Amniotic epithelial cell (primary cell): ENCODE measurements around the gene NPC1.
A peak's percentile ranks its signal among the peaks of the same experiment; 100 is the strongest.

Experiments used
- DNase-seq: peaks from one replicate; pipeline ENCODE4 v3.0.0-alpha.2; 2010; ENCODE audit warnings: low read depth

Gene NPC1

DNA sequence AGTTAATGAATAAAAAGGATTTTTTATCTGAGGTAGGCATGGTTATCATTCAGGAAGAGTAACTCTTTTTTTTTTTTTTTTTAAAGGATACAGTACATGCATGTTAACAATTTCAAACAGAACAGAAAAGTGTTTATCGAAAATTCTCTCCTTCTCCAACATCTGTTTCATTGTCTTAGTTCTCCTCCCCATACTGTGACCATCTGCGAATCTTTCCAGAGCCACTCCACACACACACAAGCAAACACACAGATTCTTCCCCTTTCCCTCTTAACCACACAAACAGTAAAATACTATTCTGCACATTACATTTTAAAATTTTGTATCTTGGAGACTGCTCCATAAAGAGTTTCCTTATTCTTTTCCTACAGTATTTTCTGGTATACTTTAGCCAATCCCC, 38.0 kb downstream of the NPC1 start:
- no peak for DNase-seq

DNA sequence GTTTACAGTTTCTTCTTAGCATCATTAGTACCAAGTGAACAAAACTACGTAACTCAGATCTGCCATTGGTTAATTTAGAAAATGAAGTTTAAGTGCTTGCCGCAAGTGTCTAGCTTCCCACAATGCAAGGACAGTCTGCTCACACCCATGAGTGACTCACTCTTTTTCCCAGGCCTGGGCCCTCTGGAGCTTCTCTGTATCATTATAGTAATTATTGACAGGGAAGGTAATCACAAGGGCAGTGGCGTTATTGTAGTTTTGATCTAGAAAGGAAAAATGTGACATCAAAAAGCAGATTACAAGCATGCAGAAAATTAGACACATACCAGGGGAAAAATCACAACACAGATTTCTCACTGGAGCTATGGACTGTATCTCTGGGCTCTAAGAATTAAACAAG, 38.5 kb downstream of the NPC1 start:
- no peak for DNase-seq

DNA sequence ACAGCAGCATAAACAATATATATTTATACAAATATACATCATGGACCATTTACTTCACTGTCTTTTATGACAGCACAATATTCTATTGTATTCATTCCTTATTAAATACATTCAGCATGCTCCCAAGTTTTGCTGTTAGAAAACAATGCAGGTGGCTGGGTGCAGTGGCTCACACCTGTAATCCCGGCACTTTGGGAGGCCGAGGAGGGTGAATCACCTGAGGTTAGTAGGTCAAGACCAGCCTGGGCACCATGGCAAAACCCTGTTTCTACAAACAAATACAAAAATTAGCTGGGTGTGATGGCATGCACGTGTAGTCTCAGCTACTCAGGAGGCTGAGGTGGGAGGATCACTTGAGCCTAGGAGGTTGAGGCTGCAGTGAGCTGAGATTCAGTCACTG, 39.0 kb downstream of the NPC1 start:
- no peak for DNase-seq

DNA sequence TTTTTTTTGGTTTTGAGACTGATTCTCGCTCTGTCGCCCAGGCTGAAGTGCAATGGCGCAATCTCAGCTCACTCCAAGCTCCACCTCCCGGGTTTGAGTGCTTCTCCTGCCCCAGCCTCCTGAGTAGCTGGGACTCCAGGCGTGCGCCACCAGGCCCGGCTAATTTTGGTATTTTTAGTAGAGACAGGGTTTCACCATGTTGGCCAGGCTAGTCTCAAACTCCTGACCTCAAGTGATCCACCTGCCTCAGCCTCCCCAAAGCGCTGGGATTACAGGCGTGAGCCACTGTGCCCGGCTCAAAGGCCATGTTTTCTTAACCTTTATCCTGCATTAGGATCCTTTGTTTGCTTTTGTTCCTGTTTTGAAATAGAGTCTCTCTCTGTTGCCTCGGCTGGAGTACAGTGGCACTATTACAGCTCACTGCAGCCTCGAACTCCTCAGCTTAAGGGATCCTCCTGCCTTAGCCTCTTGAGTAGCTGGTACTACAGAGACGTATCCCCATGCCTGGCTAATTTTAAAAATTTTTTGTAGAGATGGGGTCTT, 41.0 kb downstream of the NPC1 start:
- no peak for DNase-seq

DNA sequence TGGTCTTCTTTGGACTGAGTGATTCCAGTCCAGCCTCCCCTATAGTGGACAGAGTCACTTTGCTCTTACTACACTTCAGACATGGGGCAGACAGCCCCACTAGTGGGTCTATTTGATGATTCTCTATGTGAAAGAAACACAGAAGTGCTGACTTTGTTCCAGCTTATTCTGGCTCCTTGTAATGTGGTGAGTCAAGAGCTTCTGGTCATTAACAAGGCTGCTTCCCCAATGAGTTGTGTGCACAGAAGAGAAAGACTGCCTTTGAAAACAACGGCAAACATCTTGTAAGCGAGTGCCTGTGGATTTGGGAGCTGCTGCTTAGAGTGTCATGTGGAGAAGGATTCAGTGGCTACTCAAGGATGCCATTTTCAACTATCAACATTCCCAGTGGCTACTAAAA, 43.8 kb downstream of the NPC1 start:
- peak; percentile 81 for DNase-seq

DNA sequence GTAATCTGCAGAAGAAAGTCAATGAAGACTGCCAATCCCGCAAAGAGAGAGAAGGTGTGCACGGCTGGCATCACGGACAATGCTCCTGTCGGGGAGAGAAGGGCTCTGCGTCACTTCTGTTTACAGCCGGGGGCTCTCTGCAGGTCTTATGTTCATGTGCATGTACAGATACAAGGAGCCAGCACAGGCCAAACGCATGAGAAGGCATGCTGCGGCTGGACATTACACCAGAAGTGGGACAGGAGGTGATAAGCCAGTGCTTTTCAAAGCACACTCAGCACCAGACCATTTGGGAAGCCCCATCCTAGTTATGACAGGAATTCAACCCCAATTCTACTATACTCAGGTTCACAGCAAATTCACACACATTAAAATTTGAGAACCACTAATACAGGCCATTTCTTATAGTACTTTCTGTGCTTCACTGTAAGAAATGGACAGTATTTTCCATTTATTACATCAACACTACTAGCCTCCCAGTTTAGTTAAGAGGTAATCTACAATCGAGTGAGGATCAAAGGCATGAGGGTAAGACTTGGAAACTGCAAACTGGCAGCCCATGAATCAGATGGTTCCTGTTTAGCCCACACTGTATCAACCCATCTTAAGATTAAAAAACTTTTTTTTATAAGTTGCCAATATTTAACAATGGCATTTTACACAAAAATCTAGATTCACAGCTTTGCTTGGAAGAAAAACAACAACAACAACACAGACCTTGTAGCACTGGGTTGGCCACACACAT, 44.8 kb downstream of the NPC1 start:
- DNase-seq, result peak; percentile 90

DNA sequence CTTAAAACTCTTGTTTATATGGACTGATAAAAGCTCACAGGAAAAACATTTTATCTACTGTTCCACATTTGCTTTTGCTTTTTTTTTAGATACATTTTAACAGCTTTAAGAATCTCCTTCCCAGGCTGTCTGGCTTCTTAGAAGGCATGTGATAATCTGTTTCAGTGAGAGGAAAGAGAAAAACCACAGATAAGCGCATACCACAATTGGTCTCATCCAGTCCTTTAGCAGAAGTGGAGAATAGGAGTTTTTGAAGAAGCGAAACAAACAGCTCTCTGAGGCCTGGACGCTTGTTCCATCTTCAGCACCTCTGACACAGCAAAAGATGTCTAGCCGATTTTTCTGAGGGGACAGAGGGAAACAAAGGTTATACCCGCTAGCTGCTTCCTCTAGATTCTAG, 45.4 kb downstream of the NPC1 start:
- peak; percentile 98 for DNase-seq

DNA sequence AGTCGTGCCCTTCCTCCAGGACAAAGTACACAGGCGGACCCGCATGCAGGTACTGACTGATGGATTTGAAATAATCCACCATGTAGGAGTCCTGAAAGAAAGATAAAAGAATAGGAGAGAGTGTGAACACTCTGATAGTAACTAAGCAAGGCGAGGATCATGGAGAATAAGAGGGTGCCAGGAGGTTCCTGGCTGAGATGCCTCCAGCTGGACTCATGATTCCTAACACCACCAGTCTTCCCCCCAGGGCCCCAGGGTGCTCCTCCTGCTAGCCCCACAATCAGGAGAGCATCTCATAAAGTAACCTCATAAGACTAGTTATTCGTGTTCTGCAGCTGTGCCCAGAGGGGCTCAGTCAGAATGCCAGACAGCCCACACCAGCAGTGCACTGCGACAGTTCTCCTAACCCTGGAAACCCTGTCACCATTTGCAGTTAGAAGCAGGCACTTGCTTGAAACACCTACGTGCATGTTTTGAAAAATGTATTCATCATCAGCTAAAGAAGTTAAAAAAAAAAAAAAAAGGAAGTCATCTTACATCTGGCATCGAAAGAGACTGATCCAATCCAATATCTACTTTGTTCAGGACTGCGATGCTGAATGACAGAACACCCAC, 46.3 kb downstream of the NPC1 start:
- peak; percentile 40 for DNase-seq

DNA sequence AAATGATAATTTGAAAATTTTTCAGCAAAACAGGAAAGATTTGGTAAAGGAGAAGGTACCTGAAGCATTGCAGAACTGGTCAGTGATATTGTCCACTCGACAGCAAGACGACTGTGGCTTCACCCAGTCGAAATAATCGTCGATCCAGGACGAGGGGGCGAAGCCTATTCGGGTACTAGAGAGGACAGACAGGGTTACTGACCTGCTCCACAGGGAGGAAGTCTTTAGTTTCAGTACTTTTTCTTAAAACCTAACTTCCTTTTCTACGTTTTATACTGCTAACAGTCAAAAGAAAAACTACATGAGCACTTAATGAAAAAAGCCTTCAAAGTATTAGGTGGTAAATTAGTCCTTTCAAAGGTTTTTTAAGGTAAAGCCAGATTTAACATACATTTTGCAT, 47.0 kb downstream of the NPC1 start:
- DNase-seq, result no peak

DNA sequence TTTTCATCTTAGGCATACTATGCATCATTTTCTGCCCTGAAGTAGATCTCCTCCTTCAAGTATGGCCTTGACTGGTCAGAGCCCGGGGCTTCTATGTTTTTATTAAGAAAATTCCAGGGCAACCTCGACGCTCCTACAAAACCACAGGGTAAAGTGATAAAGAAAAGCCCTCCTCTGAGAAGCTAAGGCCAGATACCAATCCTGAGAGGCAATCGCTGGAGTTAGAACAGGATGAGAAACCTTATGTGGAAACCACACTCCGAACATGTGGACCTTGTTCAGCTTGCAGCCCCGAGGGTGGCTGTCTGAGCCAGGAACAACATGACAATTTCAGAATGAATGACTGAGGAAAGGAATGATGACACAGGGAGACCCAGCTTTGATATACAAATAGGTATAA, 47.4 kb downstream of the NPC1 start:
- peak; percentile 98 for DNase-seq

DNA sequence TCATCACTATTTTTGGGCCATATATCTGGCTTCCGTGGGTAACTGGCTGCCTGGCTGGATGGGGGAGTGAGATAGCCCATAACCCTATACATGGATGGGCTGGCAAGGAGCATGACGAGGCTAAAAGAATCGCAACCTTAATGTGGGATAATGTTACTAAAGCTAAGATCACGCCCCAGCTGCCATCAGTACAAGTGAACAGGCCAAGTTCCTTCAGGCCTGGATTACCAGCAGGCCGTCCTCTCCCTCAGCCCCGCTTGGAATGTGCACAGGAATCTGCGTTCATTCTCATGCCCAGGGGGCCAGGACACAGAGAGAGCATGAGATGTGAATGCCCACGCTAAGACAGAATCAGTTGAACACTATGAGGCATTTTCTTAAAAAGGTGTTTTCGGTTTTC, 48.3 kb downstream of the NPC1 start:
- DNase-seq, result peak; percentile 88

DNA sequence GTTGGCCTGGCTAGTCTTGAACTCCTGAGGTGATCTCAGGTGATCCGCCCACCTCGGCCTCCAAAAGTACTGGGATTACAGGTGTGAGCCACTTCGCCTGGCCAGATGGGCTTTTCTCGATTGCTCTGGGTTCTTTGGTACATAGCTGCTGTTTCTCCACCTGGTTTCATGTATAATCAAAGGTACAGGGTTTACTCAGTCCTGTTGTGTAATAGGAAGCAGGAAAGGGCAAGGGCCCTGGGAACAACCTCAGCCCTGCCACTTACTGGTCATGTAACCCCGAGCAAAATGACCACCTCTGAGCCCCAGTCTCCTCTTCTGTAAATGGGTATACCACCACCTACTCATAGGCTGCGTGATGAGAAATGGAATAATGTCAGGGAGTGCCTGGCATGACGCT, 49.0 kb downstream of the NPC1 start:
- DNase-seq, result peak; percentile 41

DNA sequence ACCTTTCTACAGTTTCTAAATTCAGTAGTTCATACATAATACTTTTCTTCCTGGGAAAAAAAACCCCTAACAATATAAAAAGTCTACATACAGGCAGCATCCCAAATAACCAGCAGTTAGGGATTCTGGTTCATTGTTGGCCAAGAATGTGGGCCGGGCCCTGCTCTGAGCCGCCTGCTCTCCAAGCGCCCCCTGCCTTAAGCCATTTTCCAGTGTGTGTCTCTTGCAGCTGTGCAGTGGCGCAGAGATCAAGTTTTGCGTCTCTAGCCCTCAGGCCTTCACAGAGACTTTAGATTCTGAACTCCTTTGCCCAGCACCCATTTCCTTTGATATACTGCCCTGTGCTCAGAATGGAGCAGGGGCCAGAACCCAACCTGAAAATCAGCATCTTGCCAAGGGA, 50.1 kb downstream of the NPC1 start:
- no peak for DNase-seq

DNA sequence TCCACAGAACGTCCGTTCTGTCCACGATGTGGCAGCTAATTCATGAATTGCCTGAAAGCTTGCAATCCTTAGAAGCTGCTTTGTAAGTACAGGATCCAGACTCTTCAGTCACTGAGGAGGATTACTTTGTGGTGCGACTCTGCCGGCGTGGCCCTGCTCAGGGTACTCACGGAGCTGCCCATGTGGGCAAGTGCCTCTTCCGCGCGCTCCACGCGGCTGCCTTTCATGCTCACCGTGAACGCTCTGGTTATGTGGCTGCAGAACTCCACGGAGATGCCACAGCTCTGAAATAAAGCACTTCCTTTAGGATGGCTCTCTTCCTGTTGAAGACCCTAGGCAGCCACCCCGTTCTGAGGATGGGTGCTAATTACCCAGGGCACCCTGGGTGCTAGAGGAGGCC, 52.0 kb downstream of the NPC1 start:
- DNase-seq, result no peak

DNA sequence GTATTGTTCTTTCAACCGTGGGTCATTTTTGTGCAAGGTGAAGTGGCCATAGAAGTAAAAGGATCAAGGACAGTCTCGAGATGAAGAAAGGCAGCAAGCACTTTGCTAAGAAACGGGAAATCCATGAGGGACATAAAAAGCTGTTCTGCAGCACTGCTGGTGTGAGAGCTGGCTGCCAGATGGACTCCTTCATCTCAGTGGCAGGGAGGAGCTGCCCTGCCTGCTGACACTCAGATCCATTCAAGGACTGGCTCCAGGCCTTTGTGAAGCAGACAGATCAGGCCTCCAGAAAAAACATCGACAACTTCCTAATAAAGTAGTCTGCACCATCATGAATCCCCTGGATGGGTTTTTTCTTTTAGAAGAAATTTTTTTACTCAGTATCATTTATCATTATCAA, 53.5 kb downstream of the NPC1 start:
- no peak for DNase-seq

DNA sequence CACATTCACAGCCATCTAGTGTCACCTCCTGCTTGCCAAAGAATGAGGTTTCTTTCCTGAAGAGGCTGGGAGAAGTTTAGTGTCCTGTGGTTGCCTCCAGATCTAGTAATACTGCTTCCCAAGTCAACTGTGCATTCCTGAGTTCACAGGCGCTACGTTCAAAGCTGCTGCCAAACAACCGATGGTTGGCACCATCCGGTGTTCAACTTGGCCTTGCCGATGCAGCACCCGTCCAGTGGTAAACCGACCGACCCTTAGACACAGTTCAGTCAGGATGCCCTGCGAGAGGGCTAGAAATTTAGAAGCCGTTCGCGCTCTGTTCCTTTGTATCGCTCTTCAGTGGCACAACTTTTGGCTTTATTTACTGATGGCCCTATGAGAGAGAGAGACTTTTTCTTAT, 54.4 kb downstream of the NPC1 start:
- DNase-seq, result no peak

DNA sequence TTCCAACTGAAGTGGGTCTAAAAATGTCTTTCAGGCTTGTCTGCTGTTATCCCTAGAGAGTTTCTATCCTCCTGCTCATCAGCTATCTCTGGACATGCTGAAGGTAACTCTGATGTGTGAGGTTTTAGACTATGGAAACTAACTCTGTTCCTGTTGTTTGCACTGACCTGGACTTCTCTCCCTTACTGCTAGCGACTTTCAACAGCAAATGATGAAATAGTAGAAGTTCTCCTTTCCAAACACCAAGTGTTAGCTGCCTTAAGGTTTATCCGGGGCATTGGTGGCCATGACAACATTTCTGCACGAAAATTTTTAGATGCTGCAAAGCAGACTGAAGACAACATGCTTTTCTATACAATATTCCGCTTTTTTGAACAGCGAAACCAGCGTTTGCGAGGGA, 56.1 kb downstream of the NPC1 start:
- no peak for DNase-seq

DNA sequence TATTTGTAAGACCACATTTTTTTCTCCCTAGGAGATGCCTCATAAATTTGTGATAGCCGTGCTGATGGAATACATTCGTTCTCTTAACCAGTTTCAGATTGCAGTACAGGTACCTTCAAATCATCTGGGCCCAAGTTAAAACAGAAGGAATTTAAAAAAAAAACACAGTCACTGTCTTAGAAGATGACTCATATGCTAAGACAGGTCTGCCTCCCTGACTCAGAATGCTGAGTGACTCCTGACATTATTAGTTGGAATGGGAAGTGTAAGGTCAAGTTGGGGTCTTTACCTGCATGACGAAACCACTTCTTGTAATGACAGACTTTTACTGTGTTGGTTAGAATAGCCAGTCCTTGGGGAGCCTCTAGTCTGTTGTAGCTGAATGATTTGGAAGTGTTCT, 56.7 kb downstream of the NPC1 start:
- peak; percentile 75 for DNase-seq

DNA sequence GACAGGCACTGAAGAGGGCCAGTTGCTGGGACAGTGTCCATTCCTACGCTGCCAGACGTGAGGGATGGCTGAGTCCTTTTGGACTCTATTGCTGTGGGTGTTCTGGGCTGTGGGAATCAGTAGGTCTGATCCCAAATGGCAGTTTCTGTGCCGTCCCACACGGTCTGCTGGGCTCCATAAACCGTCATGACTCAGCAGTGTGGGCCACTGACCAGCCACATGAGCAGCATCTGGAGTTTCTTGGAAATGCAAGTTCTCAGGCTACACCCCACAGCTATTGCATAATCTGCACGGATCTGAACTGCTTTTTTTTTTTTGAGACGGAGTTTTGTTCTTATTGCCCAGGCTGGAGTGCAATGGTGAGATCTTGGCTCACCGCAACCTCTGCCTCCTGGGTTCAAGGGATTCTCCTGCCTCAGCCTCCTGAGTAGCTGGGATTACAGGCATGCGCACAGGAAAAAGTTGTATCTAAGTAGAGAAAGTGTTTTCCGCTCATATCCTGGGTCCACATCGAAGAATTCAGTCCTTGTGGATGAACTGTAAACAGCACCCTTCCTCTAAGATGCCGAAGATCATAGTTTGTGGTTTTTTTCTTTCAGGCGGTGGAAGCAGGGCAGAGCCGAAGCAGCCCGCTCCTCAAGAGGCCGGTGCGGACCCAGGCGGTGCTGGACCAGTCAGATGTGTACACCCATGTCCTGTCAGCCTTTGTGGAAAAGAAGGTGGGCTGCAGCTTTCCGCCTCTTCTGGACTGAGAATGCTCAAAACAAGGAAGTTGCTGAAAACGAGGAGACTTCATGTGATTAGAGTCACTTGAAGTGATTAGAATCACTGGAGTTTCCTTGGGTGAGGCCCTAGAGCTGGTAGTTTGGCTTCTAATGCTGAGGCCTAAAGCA, 57.5 kb downstream of the NPC1 start:
- peak; percentile 69 for DNase-seq

DNA sequence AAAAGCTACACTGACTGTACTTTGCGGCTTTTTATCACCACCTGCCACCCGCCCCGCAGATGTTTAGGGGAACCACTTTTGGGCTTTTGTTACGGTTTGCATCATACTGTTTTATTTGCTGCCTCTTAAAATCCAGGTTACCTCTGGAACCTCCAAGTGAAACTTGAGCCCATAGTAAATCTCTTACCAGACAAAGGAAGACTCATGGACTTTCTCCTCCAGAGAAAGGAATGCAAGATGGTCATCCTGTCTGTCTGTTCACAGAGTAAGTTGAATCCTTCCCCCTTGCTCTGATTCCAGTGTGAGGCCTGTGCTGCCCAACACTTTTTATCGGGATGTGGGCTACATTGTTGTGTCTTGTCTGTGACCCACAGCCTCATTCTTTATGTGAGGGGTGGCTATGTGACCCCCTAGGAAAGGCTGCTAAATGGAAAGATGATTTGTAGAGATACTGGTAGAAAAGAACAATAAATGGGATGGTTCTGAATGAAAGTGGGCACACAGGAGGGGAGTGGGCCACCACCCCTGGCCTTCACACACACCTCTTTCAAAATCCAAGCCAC, 59.7 kb downstream of the NPC1 start:
- DNase-seq, result peak; percentile 34

DNA sequence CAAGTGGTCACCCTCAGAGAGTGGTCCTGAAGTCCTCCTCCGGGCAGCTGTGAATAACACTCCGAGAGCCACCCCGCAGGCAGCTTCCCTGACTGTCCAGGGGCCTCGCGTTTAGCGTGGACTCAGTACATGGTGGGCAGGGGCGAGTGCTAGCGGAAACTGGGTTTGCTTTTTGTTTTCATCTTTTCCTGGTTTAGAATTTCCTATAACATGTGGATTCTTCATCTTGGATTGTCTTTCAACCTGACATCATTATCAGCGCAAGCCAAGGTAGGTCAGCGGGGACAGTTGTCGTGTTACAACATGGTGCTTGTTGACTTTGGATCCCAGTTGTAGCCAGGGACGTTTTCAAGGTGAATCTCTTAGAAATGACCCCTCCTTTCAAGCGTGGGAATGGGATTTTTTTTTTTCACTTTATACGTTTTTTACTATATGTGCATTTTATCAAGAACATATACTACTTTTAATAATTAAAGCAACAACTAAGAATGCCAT, 62.0 kb downstream of the NPC1 start:
- DNase-seq, result no peak
